Vagina (tissue), 2 donors: ENCODE measurements around the gene PTPN6. TPM values are rescaled to one million over a fixed set of nuclear protein-coding genes. Genes with fewer than 3 reads are reported as not detected.
A peak's percentile ranks its signal among the peaks of the same experiment; 100 is the strongest.
"Not testable (repeated sequence)": the region's sequence is repeated elsewhere in the genome, so short reads cannot be mapped to it uniquely, and the experiment has no call there.

ENCODE experiments used
- DNase-seq, 2 donors: peaks; one replicate each; pipeline ENCODE4 v3.0.0-alpha.2; 2017; ENCODE audit errors: extremely low spot score in 2 of 2
- H3K27ac ChIP-seq: fragments of 200-600 bp; sonication (generic); one replicate; pipeline ENCODE4 v1.5.1; 2019
- H3K27me3 ChIP-seq: fragments of 200-600 bp; sonication (generic); one replicate; pipeline ENCODE4 v1.5.1; 2019
- H3K36me3 ChIP-seq, 2 donors: fragments of 200-600 bp; sonication (generic); one replicate each; pipeline ENCODE4 v1.5.1; 2017 to 2019
- H3K4me1 ChIP-seq: fragments of 200-600 bp; sonication (generic); one replicate; pipeline ENCODE4 v1.5.1; 2019
- H3K4me3 ChIP-seq, 2 donors: fragments of 200-600 bp; sonication (generic); 1 replicate in 1 of 2; 2 replicates in 1 of 2; pipeline ENCODE4 v1.5.1; 2016 to 2019
- H3K9me3 ChIP-seq: fragments of 200-600 bp; sonication (generic); one replicate; pipeline ENCODE4 v1.5.1; 2019
- CTCF ChIP-seq, 3 experiments: fragments of 450-650 bp in 2 of 3; fragments of 200-600 bp in 1 of 3; sonication (generic) in 1 of 3; IDR thresholded peaks; one replicate each; pipeline ENCODE4 v1.5.1; 2017 to 2019; ENCODE audit warnings: antibody characterized with exemption in 3 of 3, mild to moderate bottlenecking in 2 of 3, moderate library complexity in 2 of 3
- POLR2A ChIP-seq, 2 donors: fragments of 450-650 bp; IDR thresholded peaks; one replicate each; pipeline ENCODE4 v1.6.1; 2017; ENCODE audit warnings: antibody characterized with exemption in 2 of 2, mild to moderate bottlenecking in 2 of 2, moderate library complexity in 2 of 2
- POLR2AphosphoS5 ChIP-seq, 2 donors: sonication (generic); formaldehyde crosslinking; IDR thresholded peaks; one replicate each; pipeline ENCODE4 v1.9.0; 2017; ENCODE audit warnings: antibody characterized with exemption in 2 of 2, mild to moderate bottlenecking in 2 of 2, low read depth in 1 of 2; ENCODE audit not compliant: insufficient read depth in 1 of 2
- intact Hi-C: fragments of 100-400 bp; cut with DNase I; formaldehyde crosslinking; loops from one replicate; pipeline ENCODE4 v1.15.1; 2023
- total RNA-seq: library from RNA; depleted of rRNA; stranded (reverse); fragments of >200 nt; gene quantifications from one replicate; pipeline ENCODE4 v1.2.3, GENCODE V29; 2016

PTPN6 gene
- total RNA-seq, 1 donor from 2014 or later = 17.4 TPM

- Histone ChIP-seq H3K36me3 (peaks cover 0 to 5% of the 10 kb centered on the region in 2 donors), H3K9me3 (no peaks in the 10 kb centered on the region), H3K4me3 (peak overlapping the region; percentile 74 to 77), H3K27ac (peak overlapping the region; percentile 76), H3K4me1 (peaks cover 16% of the 10 kb centered on the region), H3K27me3 (no peaks in the 10 kb centered on the region)
- intact Hi-C loops = no loop called here
- TF ChIP-seq POLR2A (IDR thresholded peaks at IDR 0.05) = no peak
- TF ChIP-seq POLR2AphosphoS5 (IDR thresholded peaks at IDR 0.05; ENCODE audit: insufficient read depth in 1 of 2, low read depth in 1 of 2) = no peak
- TF ChIP-seq CTCF (IDR thresholded peaks at IDR 0.05) = no peak
- no peak for DNase-seq
Observed at GRCh38 chr12:6905414-6906040, 45.6 kb upstream of the PTPN6 start.

- H3K9me3 ChIP-seq, H3K36me3 ChIP-seq, H3K4me3 ChIP-seq, intact Hi-C loops, DNase-seq, H3K27ac ChIP-seq, H3K27me3 ChIP-seq: not testable (repeated sequence)
- H3K4me1 ChIP-seq = peaks cover 16% of the 10 kb centered on the region
Observed at GRCh38 chr12:6908141-6908540, 43.0 kb upstream of the PTPN6 start.

DNA sequence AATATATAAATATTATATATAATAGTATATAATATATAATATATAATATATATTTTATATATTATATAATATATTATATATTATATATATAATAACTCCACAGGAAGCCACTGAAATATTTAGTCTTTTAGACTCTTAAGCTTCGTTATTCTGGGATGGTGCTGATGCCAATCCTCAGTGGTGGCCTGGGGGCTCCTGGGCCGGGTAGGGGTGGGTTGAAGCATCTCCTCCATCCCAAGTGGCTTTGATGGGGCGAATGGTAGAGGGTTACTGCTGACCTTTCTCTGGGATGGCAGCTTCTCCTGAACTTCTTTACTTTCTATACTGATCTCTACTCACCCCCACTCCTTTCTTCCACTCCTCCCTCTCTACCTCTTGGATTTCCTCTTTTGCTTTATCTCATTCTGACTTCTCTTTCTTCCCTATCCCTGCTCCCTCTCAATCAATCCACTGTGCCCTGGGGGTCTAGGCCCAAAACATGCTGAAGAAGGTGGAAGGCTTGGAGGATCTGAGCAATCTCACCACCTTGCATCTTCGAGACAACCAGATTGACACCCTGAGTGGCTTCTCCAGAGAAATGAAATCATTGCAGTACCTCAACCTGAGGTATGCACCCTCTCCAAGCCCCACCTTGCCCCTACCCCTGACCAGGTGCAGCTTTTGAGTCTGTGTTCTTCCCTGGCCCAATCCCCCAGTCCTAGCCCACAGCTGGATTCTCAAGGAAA is 41.6 kb upstream of the PTPN6 start:
- H3K4me3 ChIP-seq = no peak overlapping the region
- DNase-seq = no peak
- peaks cover 0 to 5% of the 10 kb centered on the region in 2 donors for H3K36me3 ChIP-seq
- peaks cover 17% of the 10 kb centered on the region for H3K4me1 ChIP-seq
- intact Hi-C loops = no loop called here
- no peaks in the 10 kb centered on the region for H3K9me3 ChIP-seq
- no peaks in the 10 kb centered on the region for H3K27me3 ChIP-seq
- no peak for TF ChIP-seq CTCF (IDR thresholded peaks at IDR 0.05)
- TF ChIP-seq POLR2AphosphoS5 (IDR thresholded peaks at IDR 0.05; ENCODE audit: insufficient read depth in 1 of 2, low read depth in 1 of 2) = no peak
- TF ChIP-seq POLR2A (IDR thresholded peaks at IDR 0.05) = no peak
- no peak overlapping the region for H3K27ac ChIP-seq

GRCh38 chr12:6912164-6912935 is 38.8 kb upstream of the PTPN6 start:
- Histone ChIP-seq H3K9me3 (no peaks in the 10 kb centered on the region), H3K27ac (no peak overlapping the region), H3K4me3 (no peak overlapping the region), H3K36me3 (peaks cover 0 to 5% of the 10 kb centered on the region in 2 donors), H3K4me1 (peaks cover 25% of the 10 kb centered on the region), H3K27me3 (no peaks in the 10 kb centered on the region)
- no peak for DNase-seq
- intact Hi-C loops = no loop called here
- TF ChIP-seq CTCF (IDR thresholded peaks at IDR 0.05) = no peak
- TF ChIP-seq POLR2AphosphoS5 (IDR thresholded peaks at IDR 0.05; ENCODE audit: insufficient read depth in 1 of 2, low read depth in 1 of 2) = no peak
- no peak for TF ChIP-seq POLR2A (IDR thresholded peaks at IDR 0.05)

GRCh38 chr12:6914246-6914946 is 36.8 kb upstream of the PTPN6 start, which contains the start of gene ENO2:
TSS of gene ENO2 (plus strand) at chr12:6914580. CDS start at chr12:6915833, 1,253 bp downstream.
- Histone ChIP-seq H3K27ac (peak within 1 kb of the TSS; percentile 92), H3K9me3 (no peaks in the 10 kb centered on the region), H3K27me3 (no peaks in the 10 kb centered on the region), H3K4me1 (peaks cover 25% of the 10 kb centered on the region), H3K4me3 (peak within 1 kb of the TSS; percentile 70 to 73), H3K36me3 (no peaks in the 10 kb centered on the region)
- intact Hi-C loops = no loop called here
- DNase-seq = no peak
- no peak for TF ChIP-seq CTCF (IDR thresholded peaks at IDR 0.05)
- TF ChIP-seq POLR2AphosphoS5 (IDR thresholded peaks at IDR 0.05; ENCODE audit: insufficient read depth in 1 of 2, low read depth in 1 of 2) = peak; percentile 24 to 63
- peak in 1 of 2 donors; percentile 31 for TF ChIP-seq POLR2A (IDR thresholded peaks at IDR 0.05)
